Fibroblast of skin of back (primary cell): Measurements from ENCODE around the gene KLHDC8A.

Source experiments
- DNase-seq: peaks from one replicate; pipeline ENCODE4 v3.0.0-alpha.2; 2013

The KLHDC8A gene

DNA sequence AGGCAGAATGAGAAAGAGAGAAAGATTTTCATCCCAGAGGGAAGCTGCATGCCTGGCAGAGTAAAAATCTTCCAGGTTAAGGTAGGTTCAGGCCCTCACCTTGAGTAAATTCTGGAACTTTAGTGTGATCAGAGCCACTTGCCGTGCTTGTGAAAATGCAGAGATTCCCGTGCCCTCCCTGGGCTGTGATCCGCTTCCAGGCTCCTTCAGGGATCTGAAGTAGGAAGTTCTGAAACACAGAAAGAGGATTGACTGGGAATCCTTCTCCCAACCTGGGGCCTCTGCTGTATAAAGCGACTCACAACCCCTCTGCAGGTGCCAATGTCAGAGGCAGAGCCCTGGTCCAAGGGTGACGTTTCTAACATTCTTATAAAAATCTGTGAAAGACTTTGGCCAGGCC is 61.8 kb downstream of the KLHDC8A start:
- no peak for DNase-seq

DNA sequence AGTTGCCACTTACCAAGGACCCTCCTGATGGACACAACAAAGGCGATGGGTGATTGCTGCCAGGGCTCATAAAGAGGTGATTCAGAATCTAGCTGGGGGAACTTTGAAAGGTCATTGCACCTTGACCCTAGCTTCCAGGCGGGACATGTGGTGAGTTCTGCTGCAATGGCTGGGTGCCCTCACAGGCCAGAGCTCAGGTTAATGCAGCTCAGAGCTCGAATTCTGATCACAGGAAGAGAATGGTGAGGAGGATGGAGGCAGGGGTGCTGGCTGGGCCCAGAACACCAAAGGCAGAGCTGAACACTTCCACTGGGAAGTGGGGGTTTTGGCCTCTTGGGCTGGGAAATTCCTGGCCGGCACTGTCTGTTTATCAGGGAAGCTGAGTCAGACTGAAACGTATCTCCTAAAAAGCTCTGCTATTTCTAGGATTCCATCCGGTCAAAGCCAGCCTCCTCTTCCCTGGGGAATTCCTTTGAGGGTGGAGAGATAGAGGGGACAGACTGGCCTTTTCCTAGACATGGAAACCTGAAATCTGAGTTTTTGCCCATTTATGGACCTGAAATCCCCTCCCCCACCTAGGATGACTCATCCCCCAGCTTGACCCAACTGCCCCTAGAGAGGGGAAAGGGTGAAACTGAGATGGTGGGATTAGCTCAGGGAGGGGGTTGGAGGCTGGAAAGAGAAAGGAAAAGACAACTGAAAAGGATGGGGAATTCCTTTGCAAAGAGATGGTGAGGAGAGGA is 62.4 kb downstream of the KLHDC8A start:
- peak; percentile 99 for DNase-seq

DNA sequence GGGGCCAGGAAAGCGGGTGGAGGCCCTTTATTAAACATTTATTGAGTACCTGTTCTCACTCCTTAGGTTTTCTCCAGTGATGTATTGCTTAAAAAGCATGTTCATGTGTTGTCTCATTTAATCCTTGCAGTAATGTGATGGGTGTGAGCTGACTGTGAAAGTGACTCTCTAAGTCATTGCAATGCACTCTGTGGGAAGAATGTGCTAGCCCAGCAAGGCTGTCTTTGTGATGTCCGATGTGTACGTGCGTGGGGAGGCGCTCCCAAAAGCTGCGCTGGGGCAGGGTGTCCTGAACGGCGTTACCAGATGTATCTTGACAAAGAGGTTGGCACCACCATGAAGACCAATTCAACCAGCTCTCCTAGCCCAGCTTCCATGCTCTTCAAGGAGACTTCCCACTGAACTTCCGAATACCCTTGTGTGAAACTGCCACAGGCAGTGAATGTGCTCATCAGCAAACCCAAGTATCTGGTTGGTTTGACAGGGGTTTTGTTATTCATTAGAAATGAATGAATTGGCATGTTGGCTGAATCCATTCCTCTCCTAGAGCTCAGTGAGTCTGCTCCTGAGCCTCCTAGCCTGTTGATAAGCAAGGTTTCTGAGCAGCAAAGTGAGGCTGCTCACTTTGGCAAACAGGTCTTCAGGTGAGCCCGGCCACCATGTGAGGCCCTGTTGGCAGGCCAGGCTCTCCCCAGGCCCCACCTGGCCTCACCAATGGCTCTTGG is 63.2 kb downstream of the KLHDC8A start:
- no peak for DNase-seq

DNA sequence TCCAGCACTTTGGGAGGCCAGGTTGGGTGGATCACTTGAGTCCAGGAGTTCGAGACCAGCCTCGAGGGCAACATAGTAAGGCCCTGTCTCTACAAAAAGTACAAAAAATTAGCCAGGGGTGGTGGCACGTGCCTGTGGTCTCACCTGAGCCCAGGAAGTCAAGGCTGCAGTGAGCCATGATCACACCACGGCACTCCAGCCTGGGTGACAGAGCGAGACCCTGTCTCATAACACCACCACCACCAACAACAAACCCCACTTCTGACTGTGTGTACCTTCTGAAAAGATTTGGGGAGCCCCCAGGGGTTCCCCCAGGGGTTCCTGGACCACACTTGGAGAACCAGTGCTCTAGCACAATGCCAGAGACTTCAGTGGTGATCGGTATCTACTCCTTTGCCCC is 65.1 kb downstream of the KLHDC8A start:
- no peak for DNase-seq

DNA sequence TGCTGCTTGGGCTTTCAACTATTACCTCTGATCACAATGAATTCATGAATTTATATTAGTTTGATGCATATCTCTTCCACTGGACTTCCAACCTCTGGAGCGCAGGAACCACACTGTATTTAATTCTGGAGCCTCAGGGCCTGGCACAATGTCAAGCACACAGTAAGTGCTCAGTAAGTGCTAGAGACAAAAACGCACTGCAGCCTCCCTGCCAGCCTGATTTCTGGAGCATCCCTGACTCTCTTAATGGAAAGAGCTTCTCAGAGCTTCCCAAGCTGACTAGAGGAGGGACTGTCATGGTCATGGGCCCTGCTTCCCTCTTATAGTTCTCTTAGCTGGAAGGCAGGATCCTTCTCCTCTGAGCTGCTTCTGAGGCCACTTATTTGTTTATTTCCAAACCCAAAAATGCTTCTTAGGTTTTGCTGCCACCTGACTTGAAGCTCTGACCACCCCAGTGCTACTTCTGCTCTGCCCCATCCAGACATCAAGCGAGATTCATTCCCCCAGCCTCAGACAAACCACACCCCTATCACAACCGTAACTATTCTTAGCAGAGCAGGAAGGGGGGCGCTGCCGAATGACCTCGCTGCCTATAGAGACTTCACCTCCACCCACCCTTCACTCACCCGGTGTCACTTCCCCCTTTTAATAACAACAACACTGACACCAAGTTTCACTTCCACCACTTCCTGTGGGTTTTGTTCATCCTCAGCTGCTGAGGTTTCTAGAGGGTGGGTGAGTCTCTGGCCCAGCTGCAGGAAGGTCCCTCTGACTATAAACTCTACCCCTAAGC is 68.8 kb downstream of the KLHDC8A start:
- DNase-seq, result peak; percentile 69

DNA sequence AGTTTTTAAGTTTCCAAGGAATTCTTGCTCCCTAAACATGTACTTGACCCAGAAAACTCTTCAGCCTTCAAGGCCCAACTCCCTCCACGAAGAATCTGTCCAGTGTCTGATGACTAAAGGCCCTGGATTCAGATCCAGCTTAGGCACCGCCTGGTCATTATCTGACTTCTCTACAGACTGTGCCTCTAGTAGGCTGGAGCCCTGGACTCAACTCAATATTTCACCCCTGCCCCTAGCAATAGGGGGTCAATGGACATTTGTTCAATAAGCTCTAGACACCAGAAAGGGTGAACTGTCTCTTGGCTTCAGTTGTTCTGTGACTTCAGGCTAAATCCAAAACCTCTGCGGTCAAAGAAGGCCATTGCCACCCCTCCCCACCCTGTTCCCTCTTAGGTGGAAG is 69.6 kb downstream of the KLHDC8A start:
- DNase-seq, result peak; percentile 29

DNA sequence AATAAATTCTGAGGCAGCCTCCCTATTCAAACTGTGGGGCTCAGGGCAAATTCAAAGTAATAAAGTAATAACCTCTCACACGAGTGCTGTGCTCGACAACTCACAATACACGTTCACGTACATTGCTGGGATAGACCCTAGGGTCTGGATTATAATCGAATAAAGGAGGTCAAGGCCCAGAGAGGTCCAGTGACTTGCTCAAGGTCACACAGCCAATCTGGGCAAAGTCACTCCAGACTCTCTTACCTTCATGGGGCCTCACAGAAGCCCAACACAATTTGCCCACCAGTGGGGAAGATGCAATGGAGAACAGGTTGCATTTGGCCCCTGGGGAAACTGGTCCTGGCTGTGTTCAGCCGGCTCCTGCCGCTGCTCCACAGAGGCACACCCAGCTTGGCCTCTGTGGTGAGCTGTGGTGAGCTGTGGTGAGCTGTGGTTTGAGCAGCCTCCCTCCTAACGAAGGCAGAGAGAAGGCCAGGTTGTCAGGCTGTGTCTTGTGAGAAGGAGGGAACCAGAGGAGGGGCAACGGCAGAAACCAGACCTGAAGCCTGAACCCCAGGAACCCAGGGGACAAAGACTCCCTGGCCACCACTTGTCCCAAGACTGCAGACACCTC is 70.3 kb downstream of the KLHDC8A start:
- peak; percentile 24 for DNase-seq
